NB4 (cell line): ENCODE measurements around the gene SLC2A1.

Source experiments
- MYC ChIP-seq: IDR thresholded peaks from 2 replicates; pipeline ENCODE4 v1.6.1; 2011; ENCODE audit warnings: low read depth, low read length
- POLR2A ChIP-seq: IDR thresholded peaks from 2 replicates; pipeline ENCODE4 v1.6.1; 2011; ENCODE audit warnings: mild to moderate bottlenecking; ENCODE audit not compliant: insufficient read length; ENCODE audit errors: extremely low read depth
- TF ChIP-seq, protein P1 (sequence below): IDR thresholded peaks from one replicate; pipeline ENCODE4 v1.5.1; 2012; ENCODE audit warnings: low read depth, low read length
- TF ChIP-seq, protein P2 (sequence below): IDR thresholded peaks from 2 replicates; pipeline ENCODE4 v1.6.1; 2011; ENCODE audit warnings: low read depth, low read length

DNA sequence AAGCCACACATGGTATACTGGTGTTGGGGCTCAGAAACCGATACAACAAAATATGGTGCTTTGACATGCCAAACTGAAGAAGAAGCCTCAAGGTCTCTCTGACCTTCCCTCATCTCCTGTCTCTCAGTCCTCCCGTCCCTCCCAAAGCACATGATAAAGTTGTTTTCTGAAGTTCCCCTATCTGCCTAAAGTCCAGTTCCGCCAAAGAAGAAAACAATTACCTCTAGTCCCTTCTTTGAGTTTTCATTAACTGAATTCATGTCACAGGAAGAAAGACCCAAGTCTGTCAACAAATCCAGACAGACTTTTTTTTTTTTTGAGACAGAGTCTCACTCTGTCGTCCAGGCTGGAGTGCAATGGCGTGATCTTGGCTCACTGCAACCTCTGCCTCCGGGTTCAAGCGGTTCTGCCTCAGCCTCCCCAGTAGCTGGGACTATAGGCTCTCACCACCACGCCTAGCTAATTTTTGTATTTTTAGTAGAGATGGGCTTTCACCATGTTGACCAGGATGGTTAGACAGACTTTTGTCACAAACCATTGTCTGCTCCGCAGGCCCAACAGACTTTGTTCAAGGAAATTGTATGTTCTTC lies 32.2 kb upstream of the SLC2A1 start:
- TF ChIP-seq, protein P1, sequence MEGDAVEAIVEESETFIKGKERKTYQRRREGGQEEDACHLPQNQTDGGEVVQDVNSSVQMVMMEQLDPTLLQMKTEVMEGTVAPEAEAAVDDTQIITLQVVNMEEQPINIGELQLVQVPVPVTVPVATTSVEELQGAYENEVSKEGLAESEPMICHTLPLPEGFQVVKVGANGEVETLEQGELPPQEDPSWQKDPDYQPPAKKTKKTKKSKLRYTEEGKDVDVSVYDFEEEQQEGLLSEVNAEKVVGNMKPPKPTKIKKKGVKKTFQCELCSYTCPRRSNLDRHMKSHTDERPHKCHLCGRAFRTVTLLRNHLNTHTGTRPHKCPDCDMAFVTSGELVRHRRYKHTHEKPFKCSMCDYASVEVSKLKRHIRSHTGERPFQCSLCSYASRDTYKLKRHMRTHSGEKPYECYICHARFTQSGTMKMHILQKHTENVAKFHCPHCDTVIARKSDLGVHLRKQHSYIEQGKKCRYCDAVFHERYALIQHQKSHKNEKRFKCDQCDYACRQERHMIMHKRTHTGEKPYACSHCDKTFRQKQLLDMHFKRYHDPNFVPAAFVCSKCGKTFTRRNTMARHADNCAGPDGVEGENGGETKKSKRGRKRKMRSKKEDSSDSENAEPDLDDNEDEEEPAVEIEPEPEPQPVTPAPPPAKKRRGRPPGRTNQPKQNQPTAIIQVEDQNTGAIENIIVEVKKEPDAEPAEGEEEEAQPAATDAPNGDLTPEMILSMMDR: no peak
- TF ChIP-seq POLR2A: no peak
- TF ChIP-seq, protein P2, sequence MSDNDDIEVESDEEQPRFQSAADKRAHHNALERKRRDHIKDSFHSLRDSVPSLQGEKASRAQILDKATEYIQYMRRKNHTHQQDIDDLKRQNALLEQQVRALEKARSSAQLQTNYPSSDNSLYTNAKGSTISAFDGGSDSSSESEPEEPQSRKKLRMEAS: no peak
- no peak for TF ChIP-seq MYC
